Fibroblast of lung (primary cell): ENCODE results near the gene SCYGR3. TPM values are rescaled to one million over a fixed set of nuclear protein-coding genes. Genes with fewer than 3 reads are reported as not detected.
A peak's percentile ranks its signal among the peaks of the same experiment; 100 is the strongest.

Experiments
- DNase-seq, 2 donors: peaks; one replicate each; pipeline versions ENCODE4 v3.0.0 to v3.0.0-alpha.2; 2010; ENCODE audit warnings: low read depth in 2 of 2
- H2AFZ ChIP-seq: 2 replicates; pipeline ENCODE4 v1.5.1; 2012; ENCODE audit warnings: low read length, control low read depth, inconsistent platforms
- H3K27ac ChIP-seq: 2 replicates; pipeline ENCODE4 v1.5.1; 2011; ENCODE audit warnings: low read length, control low read depth; ENCODE audit not compliant: insufficient read depth
- H3K27me3 ChIP-seq: 2 replicates; pipeline ENCODE4 v1.5.1; 2011; ENCODE audit warnings: mild to moderate bottlenecking, low read length; ENCODE audit not compliant: control insufficient read depth, insufficient read depth
- H3K36me3 ChIP-seq: 2 replicates; pipeline ENCODE4 v1.5.1; 2011; ENCODE audit warnings: low read length; ENCODE audit not compliant: control insufficient read depth, insufficient read depth
- H3K4me1 ChIP-seq: 2 replicates; pipeline ENCODE4 v1.5.1; 2011; ENCODE audit warnings: low read length; ENCODE audit not compliant: control insufficient read depth, insufficient read depth; ENCODE audit errors: extremely low read depth
- H3K4me2 ChIP-seq: 2 replicates; pipeline ENCODE4 v1.5.1; 2011; ENCODE audit warnings: low read length, control low read depth; ENCODE audit not compliant: insufficient read depth; ENCODE audit errors: extremely low read depth
- H3K4me3 ChIP-seq, 4 experiments: fragments of 200-600 bp in 1 of 4; sonication (generic) in 1 of 4; replicated peaks in 1 of 4; 2 replicates each; pipeline ENCODE4 v1.5.1; 2011 to 2016; ENCODE audit warnings: low read length in 4 of 4, low read depth in 3 of 4, mild to moderate bottlenecking in 3 of 4, control low read depth in 2 of 4, inconsistent platforms in 1 of 4, mixed read lengths in 1 of 4; ENCODE audit not compliant: insufficient read depth in 1 of 4; ENCODE audit errors: control extremely low read depth in 1 of 4
- H3K79me2 ChIP-seq: 2 replicates; pipeline ENCODE4 v1.5.1; 2012; ENCODE audit warnings: mild to moderate bottlenecking, low read length, inconsistent platforms; ENCODE audit not compliant: control insufficient read depth, insufficient read depth
- H3K9ac ChIP-seq: 2 replicates; pipeline ENCODE4 v1.5.1; 2011; ENCODE audit warnings: mild to moderate bottlenecking, low read length, control low read depth; ENCODE audit not compliant: insufficient read depth
- H3K9me3 ChIP-seq: 2 replicates; pipeline ENCODE4 v1.5.1; 2012; ENCODE audit warnings: low read depth, low read length; ENCODE audit not compliant: control insufficient read depth, insufficient read depth
- H4K20me1 ChIP-seq: 2 replicates; pipeline ENCODE4 v1.5.1; 2011; ENCODE audit warnings: low read length; ENCODE audit not compliant: control insufficient read depth, insufficient read depth; ENCODE audit errors: extremely low read depth
- EZH2 ChIP-seq: IDR thresholded peaks from 2 replicates; pipeline ENCODE4 v1.5.1; 2012; ENCODE audit warnings: low read length, control low read depth, mild to moderate bottlenecking; ENCODE audit errors: missing control alignments
- polyA plus RNA-seq, 2 donors: library from polyadenylated mRNA; depleted of rRNA in 1 of 2; stranded (reverse) in 1 of 2; unstranded in 1 of 2; fragments of >200 nt; gene quantifications; 2 replicates each; pipeline ENCODE4 v1.2.1, GENCODE V29; 2011 to 2012; ENCODE audit warnings: missing spikeins in 1 of 2
- total RNA-seq: library from RNA; depleted of rRNA; stranded (reverse); fragments of >200 nt; gene quantifications from 2 replicates; pipeline ENCODE4 v1.2.1, GENCODE V29; 2014
- TF ChIP-seq, protein P1 (sequence below), 2 donors: IDR thresholded peaks in 1 of 2; conservative IDR thresholded peaks in 1 of 2; 1 replicate in 1 of 2; 2 replicates in 1 of 2; pipeline ENCODE4 v1.5.1; 2011 to 2012; ENCODE audit warnings: low read length in 2 of 2, control low read depth in 1 of 2, inconsistent platforms in 1 of 2, low read depth in 1 of 2, mild to moderate bottlenecking in 1 of 2

The SCYGR3 gene
- total and polyA plus RNA-seq, 2 donors (not counting 1 experiment from before 2014, with no cell fraction given) = not detected

DNA sequence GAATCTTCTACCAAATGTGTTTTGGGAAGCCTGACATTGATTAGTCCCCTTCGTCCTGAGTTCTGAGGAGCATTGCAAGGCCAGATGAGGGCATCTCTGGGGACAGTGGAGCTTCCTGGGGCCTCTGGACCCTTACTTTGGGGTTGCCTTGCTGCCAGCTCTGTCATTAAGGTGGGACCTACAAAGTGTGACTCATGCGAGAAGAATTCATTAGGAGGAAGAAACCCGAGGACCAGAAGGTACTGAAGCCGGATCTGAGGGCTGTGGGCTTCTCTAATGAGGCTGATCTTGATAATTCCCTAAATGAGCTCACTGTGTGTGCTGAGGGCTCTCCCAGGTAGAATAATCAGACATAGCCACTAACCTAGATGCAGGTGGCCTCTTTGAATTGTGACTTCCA, 16.6 kb downstream of the SCYGR3 start:
- Histone ChIP-seq H3K4me3 (no peak overlapping the region), H3K36me3 (no peaks in the 10 kb centered on the region), H3K4me1 (no peaks in the 10 kb centered on the region), H3K9ac (no peak overlapping the region), H3K27ac (no peak overlapping the region), H3K79me2 (no peaks in the 10 kb centered on the region), H4K20me1 (no peaks in the 10 kb centered on the region), H3K4me2 (no peak overlapping the region), H3K27me3 (peaks cover 3% of the 10 kb centered on the region), H2AFZ (no peak overlapping the region), H3K9me3 (no peaks in the 10 kb centered on the region)
- TF ChIP-seq, protein P1, sequence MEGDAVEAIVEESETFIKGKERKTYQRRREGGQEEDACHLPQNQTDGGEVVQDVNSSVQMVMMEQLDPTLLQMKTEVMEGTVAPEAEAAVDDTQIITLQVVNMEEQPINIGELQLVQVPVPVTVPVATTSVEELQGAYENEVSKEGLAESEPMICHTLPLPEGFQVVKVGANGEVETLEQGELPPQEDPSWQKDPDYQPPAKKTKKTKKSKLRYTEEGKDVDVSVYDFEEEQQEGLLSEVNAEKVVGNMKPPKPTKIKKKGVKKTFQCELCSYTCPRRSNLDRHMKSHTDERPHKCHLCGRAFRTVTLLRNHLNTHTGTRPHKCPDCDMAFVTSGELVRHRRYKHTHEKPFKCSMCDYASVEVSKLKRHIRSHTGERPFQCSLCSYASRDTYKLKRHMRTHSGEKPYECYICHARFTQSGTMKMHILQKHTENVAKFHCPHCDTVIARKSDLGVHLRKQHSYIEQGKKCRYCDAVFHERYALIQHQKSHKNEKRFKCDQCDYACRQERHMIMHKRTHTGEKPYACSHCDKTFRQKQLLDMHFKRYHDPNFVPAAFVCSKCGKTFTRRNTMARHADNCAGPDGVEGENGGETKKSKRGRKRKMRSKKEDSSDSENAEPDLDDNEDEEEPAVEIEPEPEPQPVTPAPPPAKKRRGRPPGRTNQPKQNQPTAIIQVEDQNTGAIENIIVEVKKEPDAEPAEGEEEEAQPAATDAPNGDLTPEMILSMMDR (conservative IDR thresholded peaks at IDR 0.05 in 1 of 2, IDR thresholded peaks at IDR 0.05 in 1 of 2; ENCODE audit: low read depth in 1 of 2, low read length in 2 of 2) = no peak
- no peak for TF ChIP-seq EZH2
- DNase-seq = peak in 1 of 2 donors; percentile 26

DNA sequence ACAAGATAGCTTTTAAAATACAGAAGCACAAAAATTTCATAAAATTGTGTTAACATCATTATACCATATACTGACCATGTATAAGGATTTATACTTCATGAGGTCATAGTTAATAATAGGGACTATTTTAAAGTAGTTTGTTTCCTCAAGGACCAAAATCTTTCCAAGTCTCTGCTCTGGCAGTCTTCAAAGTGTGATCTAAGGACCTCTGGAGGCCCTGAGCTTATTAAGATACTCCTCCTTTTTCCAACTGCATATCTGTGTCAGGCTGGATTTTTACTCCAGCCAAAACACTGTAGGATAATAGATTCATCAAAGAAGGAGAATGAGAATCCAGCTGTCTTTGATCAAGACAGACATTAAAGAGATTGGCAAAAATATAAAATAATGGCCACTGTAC, 17.6 kb downstream of the SCYGR3 start:
- H3K79me2 ChIP-seq = no peaks in the 10 kb centered on the region

DNA sequence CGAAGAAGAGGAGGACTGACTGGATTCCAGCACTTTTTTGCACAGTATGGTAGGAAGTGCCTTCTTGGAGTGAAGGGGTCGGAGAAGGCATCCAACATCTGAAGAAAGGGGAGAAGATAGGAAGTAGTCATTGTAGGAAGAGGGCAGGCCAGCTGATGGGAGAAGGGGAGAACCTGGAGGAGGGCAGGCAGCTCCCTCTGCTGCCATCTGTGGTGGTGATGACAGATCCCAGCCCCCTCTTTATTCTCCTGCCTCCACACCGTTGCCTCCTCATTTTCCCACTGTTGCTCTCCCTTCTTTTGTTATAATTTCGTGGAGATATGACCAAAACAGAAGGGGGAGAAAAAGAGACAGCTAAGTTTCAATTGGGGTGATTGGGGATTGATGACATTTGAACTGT, 18.8 kb downstream of the SCYGR3 start:
- Histone ChIP-seq H3K4me3 (no peak overlapping the region), H3K9me3 (no peaks in the 10 kb centered on the region), H3K4me2 (no peak overlapping the region), H3K79me2 (no peaks in the 10 kb centered on the region), H3K36me3 (no peaks in the 10 kb centered on the region), H3K27ac (no peak overlapping the region), H4K20me1 (no peaks in the 10 kb centered on the region), H3K4me1 (no peaks in the 10 kb centered on the region), H3K27me3 (peaks cover 3% of the 10 kb centered on the region), H3K9ac (no peak overlapping the region), H2AFZ (no peak overlapping the region)
- DNase-seq = no peak
- TF ChIP-seq, protein P1 (conservative IDR thresholded peaks at IDR 0.05 in 1 of 2, IDR thresholded peaks at IDR 0.05 in 1 of 2; ENCODE audit: low read depth in 1 of 2, low read length in 2 of 2) = no peak
- TF ChIP-seq EZH2 = no peak

More for the DNA sequence above, 17.6 kb downstream of the SCYGR3 start:
- Histone ChIP-seq H3K9ac (no peak overlapping the region), H3K9me3 (no peaks in the 10 kb centered on the region), H2AFZ (no peak overlapping the region), H3K27ac (no peak overlapping the region), H4K20me1 (no peaks in the 10 kb centered on the region), H3K27me3 (peaks cover 3% of the 10 kb centered on the region), H3K4me3 (no peak overlapping the region), H3K4me1 (no peaks in the 10 kb centered on the region), H3K4me2 (no peak overlapping the region), H3K36me3 (no peaks in the 10 kb centered on the region)
- TF ChIP-seq EZH2 = no peak
- TF ChIP-seq, protein P1 (conservative IDR thresholded peaks at IDR 0.05 in 1 of 2, IDR thresholded peaks at IDR 0.05 in 1 of 2; ENCODE audit: low read depth in 1 of 2, low read length in 2 of 2) = no peak
- no peak for DNase-seq
